Fibroblast of gingiva (primary cell): ENCODE measurements around the gene OR2D3.
"Not testable (repeated sequence)": the region's sequence is repeated elsewhere in the genome, so short reads cannot be mapped to it uniquely, and the experiment has no call there.

ENCODE experiments used
- DNase-seq: peaks from one replicate; pipeline ENCODE4 v3.0.0-alpha.2; 2011; ENCODE audit warnings: low read depth

The OR2D3 gene

GRCh38 chr11:6920702-6921101 lies at the start of gene OR2D3:
TSS of gene OR2D3 (plus strand) at chr11:6921002. CDS start at chr11:6921002, 0 bp downstream.
- DNase-seq = no peak

- DNase-seq = no peak
These were observed 49.5 kb upstream of the OR2D3 start for GRCh38 chr11:6871278-6871677.

- DNase-seq = no peak
These were observed 45.0 kb upstream of the OR2D3 start for GRCh38 chr11:6875761-6876160.

GRCh38 chr11:6876325-6876724 lies 44.5 kb upstream of the OR2D3 start, which contains the start of gene OR10A4:
TSS of gene OR10A4 (plus strand) at chr11:6876625. CDS start at chr11:6876648, 23 bp downstream.
- DNase-seq = no peak

- no peak for DNase-seq
These were observed 43.9 kb upstream of the OR2D3 start for GRCh38 chr11:6876914-6877313.

GRCh38 chr11:6882751-6883150 lies 38.1 kb upstream of the OR2D3 start:
- DNase-seq = no peak

- DNase-seq = not testable (repeated sequence)
These were observed 33.1 kb upstream of the OR2D3 start for GRCh38 chr11:6887711-6888110.

GRCh38 chr11:6888830-6889229 lies 32.0 kb upstream of the OR2D3 start:
- DNase-seq = no peak

- no peak for DNase-seq
These were observed 31.0 kb upstream of the OR2D3 start for GRCh38 chr11:6889835-6890234.

- DNase-seq = no peak
These were observed 28.4 kb upstream of the OR2D3 start, which contains the start of gene OR2D2 for GRCh38 chr11:6892400-6892799. TSS of gene OR2D2 (minus strand) at chr11:6892500. CDS start at chr11:6892500, 0 bp downstream.

- DNase-seq = no peak
These were observed 26.7 kb upstream of the OR2D3 start for GRCh38 chr11:6894097-6894496.

GRCh38 chr11:6895010-6895409 lies 25.8 kb upstream of the OR2D3 start:
- no peak for DNase-seq

- DNase-seq = no peak
These were observed 21.9 kb upstream of the OR2D3 start for GRCh38 chr11:6898911-6899310.

GRCh38 chr11:6900327-6900999 lies 20.3 kb upstream of the OR2D3 start:
- no peak for DNase-seq

GRCh38 chr11:6904804-6905203 lies 16.0 kb upstream of the OR2D3 start:
- not testable (repeated sequence) for DNase-seq

GRCh38 chr11:6911378-6911777 lies 9.4 kb upstream of the OR2D3 start:
- no peak for DNase-seq

GRCh38 chr11:6911948-6912347 lies 8.9 kb upstream of the OR2D3 start:
- peak; percentile 34 for DNase-seq

GRCh38 chr11:6919698-6920097 lies 1.1 kb upstream of the OR2D3 start:
- no peak for DNase-seq

GRCh38 chr11:6925007-6925577 lies 4.3 kb downstream of the OR2D3 start:
- no peak for DNase-seq

GRCh38 chr11:6925636-6926207 lies 4.9 kb downstream of the OR2D3 start:
- no peak for DNase-seq

- peak; percentile 84 for DNase-seq
These were observed 5.6 kb downstream of the OR2D3 start, which contains the start of gene ZNF215 for GRCh38 chr11:6926208-6927029. TSS of gene ZNF215 (plus strand) at chr11:6926426. CDS start at chr11:6932273, 5,847 bp downstream.

- no peak for DNase-seq
These were observed 6.3 kb downstream of the OR2D3 start for GRCh38 chr11:6927030-6927617.
